Small intestine (tissue), 16 donors: ENCODE results near the gene GPRC5D. TPM values are rescaled to one million over a fixed set of nuclear protein-coding genes. Genes with fewer than 3 reads are reported as not detected.

ENCODE experiments used
- DNase-seq, 2 donors: peaks; one replicate each; pipeline versions ENCODE4 v3.0.0 to v3.0.0-alpha.2; 2013
- FAIRE-seq: peaks from 2 replicates; lab custom pipeline; 2012; peaks lifted over from hg19 to GRCh38; lab: Jason Lieb, UNC
- H3K27ac ChIP-seq, 3 donors: one replicate each; pipeline ENCODE4 v1.5.1; 2013; ENCODE audit warnings: low read length in 2 of 3, mild to moderate bottlenecking in 2 of 3, control low read depth in 1 of 3, inconsistent platforms in 1 of 3, low read depth in 1 of 3, moderate library complexity in 1 of 3
- H3K27me3 ChIP-seq, 3 donors: one replicate each; pipeline ENCODE4 v1.6.1; 2013; ENCODE audit warnings: low read length in 3 of 3, inconsistent platforms in 1 of 3; ENCODE audit not compliant: control insufficient read depth in 3 of 3, insufficient read depth in 3 of 3
- H3K36me3 ChIP-seq, 3 donors: one replicate each; pipeline ENCODE4 v1.6.1; 2013; ENCODE audit warnings: low read length in 3 of 3, inconsistent platforms in 1 of 3, low read depth in 1 of 3, mild to moderate bottlenecking in 1 of 3, moderate library complexity in 1 of 3; ENCODE audit not compliant: control insufficient read depth in 3 of 3, insufficient read depth in 2 of 3
- H3K4me1 ChIP-seq, 3 donors: one replicate each; pipeline ENCODE4 v1.6.1; 2013; ENCODE audit warnings: low read length in 2 of 3, inconsistent platforms in 1 of 3, low read depth in 1 of 3, mild to moderate bottlenecking in 1 of 3, moderate library complexity in 1 of 3; ENCODE audit not compliant: control insufficient read depth in 3 of 3, insufficient read depth in 2 of 3
- H3K4me3 ChIP-seq, 3 donors: one replicate each; pipeline ENCODE4 v1.5.1; 2013; ENCODE audit warnings: low read length in 3 of 3, control low read depth in 1 of 3, inconsistent platforms in 1 of 3, low read depth in 1 of 3, mild to moderate bottlenecking in 1 of 3, moderate library complexity in 1 of 3
- H3K9me3 ChIP-seq, 2 donors: one replicate each; pipeline ENCODE4 v1.6.1; 2013; ENCODE audit warnings: low read depth in 1 of 2, low read length in 1 of 2; ENCODE audit not compliant: control insufficient read depth in 2 of 2, insufficient read depth in 1 of 2
- WGBS, 3 donors: extraction: QIAGEN DNeasy Blood & Tissue Kit; methylation state at CpG; one replicate each; pipeline ENCODE4 v1.1.7; 2013; 5-methylcytosine and 5-hydroxymethylcytosine counted together
- long read RNA-seq, 10 donors: transcript quantifications; one replicate each; lab custom pipeline, GENCODE V29; 2026
- polyA plus RNA-seq, 4 donors: library from polyadenylated mRNA; stranded (reverse) in 3 of 4; unstranded in 1 of 4; fragments of 200-250 nt in 3 of 4; fragments of 120-200 nt in 1 of 4; gene quantifications; one replicate each; pipeline versions ENCODE4 v1.2.1 to v1.2.3, GENCODE V29; 2013
- donor health status: healthy with polysubstance abuse.
- donor health status: control.
- donor health status: control.
- donor health status: Bipolar disorder and iron deficiency.
- donor health status: healthy.

The GPRC5D gene
- 1 to 10 TPM in 1 of 4 donors, under 1 TPM in 1, not detected in 2; 0.22 to 1.4 TPM for polyA plus RNA-seq
- long read RNA-seq, donor 1, result 0 reads
- long read RNA-seq, donor 2, result 0 reads
- long read RNA-seq, donor 3, result 0 reads
- long read RNA-seq, donor 4, result 0 reads
- long read RNA-seq, donor 5, result 0 reads
- long read RNA-seq, donor 6, result 0 reads
- long read RNA-seq, donor 7, result 0 reads
- long read RNA-seq, donor 8, result 0 reads
- long read RNA-seq, donor 9, result 0 reads
- long read RNA-seq, donor 10, result 0 reads

DNA sequence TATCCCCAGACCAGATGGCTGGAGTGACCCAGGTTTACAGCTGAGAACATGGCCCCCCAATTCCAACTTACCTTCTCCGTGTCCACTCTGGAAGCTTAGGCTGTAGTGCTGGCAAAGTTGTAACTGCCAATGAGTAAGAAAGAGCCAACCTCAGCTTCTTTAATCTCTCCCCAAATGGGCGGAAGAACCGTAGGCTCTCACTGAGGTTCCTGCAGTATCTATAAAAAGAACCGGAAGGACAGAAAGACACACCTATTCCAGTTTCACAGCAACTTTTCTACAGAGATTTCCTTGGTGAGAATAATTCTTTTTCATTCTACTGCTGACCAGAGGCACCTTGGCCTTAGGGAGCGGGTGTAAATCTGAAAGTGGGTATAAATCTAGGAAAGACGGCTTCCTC, at the start of gene GPRC5D:
Gene GPRC5D (minus strand): TSS at position 135 of the 400 bp plus-strand sequence. CDS start 1,786 bp downstream, outside the sequence.
- DNase-seq, result no peak
- Histone ChIP-seq H3K9me3 (no peaks in the 10 kb centered on the region), H3K4me3 (no peak within 1 kb of the TSS), H3K4me1 (peaks cover 0 to 13% (median 6%) of the 10 kb centered on the region in 3 donors), H3K27ac (no peak within 1 kb of the TSS), H3K27me3 (no peaks in the 10 kb centered on the region), H3K36me3 (peaks cover 0 to 17% (median 1%) of the 10 kb centered on the region in 3 donors)
- 92 to 93% (median 92%) methylated on average over 6 of the region's 6 CpGs for WGBS, 3 donors
- no peak for FAIRE-seq

DNA sequence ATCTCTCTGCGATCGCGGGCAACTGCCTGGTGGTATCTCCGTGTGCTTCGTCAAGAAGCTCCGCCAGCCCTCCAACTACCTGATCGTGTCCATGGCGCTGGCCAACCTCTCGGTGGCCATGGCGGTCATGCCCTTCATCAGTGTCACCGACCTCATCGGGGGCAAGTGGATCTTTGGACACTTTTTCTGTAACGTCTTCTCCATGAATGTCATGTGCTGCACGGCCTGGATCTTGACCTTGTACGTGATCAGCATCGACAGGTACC, 49.7 kb upstream of the GPRC5D start:
- peaks cover 5 to 15% (median 6%) of the 10 kb centered on the region in 3 donors for H3K4me1 ChIP-seq
- DNase-seq (no peak), FAIRE-seq (no peak)
- no peaks in the 10 kb centered on the region for H3K9me3 ChIP-seq
- H3K27me3 ChIP-seq, result no peaks in the 10 kb centered on the region
- H3K4me3 ChIP-seq, result peak overlapping the region in 2 of 3 donors; percentile 83 to 93
- peaks cover 0 to 13% (median 0%) of the 10 kb centered on the region in 3 donors for H3K36me3 ChIP-seq
- H3K27ac ChIP-seq, result peak overlapping the region; percentile 89 to 94 (median 91)
- WGBS, 3 donors, result 55 to 70% (median 56%) methylated on average over 14 to 16 of the region's 16 CpGs

DNA sequence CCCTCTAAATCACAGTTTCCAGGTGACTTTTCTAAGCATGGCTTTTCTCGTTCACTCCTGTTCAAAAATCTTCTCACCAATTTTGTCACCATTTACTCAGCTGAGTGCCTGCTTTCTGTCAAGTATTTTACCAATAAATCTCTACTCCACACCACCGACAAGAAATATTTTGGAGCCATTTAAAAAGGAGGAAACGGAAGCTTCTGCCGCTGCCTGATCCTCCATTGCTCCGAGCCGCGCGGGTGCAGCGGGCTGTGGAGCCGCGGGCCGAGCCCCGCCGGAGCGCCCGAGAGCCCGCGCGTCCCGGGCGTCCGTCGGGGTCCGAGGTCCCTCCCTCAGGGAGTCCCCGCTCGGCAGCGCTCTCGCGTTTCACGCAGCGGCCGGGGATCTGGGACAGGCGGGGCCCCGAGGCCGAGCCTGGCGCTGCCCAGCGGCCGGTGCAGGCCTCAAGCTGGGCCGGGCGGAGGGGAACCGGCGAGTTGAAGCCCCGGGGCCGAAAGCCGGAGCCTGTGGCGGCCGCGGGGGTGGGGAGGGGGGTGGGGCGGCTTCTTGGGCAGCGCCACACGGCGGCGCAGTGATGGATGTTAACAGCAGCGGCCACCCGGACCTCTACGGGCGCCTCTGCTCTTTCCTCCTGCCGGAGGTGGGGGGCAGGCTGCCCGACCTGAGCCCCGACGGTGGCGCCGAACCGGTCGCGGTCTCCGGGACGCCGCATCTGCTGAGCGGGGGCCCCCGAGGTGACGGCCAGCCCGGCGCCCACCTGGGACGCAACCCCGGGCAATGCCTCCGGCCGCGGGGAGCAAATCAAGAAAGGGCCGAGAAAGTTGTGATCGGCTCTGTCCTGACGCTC, 49.2 kb upstream of the GPRC5D start:
- 1 to 2% (median 1%) methylated on average over 57 to 82 of the region's 82 CpGs for WGBS, 3 donors
- DNase-seq, result peak; percentile 55 to 80
- peaks cover 4 to 15% (median 6%) of the 10 kb centered on the region in 3 donors for H3K4me1 ChIP-seq

DNA sequence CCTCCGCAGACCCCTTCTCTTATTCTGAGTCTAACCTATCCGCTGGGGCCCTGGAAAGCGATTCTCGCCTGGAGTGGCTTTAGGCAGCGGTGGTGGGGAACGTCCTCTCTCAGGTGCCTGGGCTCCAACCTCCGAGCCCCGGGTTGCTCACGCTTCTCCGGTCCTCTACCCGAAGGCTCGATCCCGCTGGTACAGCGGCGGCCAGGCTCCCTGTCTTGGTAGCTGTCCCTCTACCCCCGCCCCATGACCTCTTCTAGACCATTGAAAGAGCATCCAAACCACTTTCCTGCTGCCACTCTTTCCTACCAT, 48.6 kb upstream of the GPRC5D start:
- H3K36me3 ChIP-seq, result peaks cover 0 to 17% (median 0%) of the 10 kb centered on the region in 3 donors
- DNase-seq, result no peak
- H3K27ac ChIP-seq, result peak overlapping the region; percentile 89 to 94 (median 91)
- H3K4me1 ChIP-seq, result peaks cover 4 to 15% (median 6%) of the 10 kb centered on the region in 3 donors
- no peaks in the 10 kb centered on the region for H3K9me3 ChIP-seq
- H3K27me3 ChIP-seq, result no peaks in the 10 kb centered on the region
- peak overlapping the region; percentile 42 to 93 (median 83) for H3K4me3 ChIP-seq
- FAIRE-seq, result no peak
- 0 to 2% (median 1%) methylated on average over 15 to 16 of the region's 16 CpGs for WGBS, 3 donors

More for the DNA sequence above, 49.2 kb upstream of the GPRC5D start:
- Histone ChIP-seq H3K27me3 (no peaks in the 10 kb centered on the region), H3K4me3 (peak overlapping the region; percentile 68 to 93 (median 83)), H3K27ac (peak overlapping the region; percentile 89 to 94 (median 91)), H3K36me3 (peaks cover 0 to 16% (median 0%) of the 10 kb centered on the region in 3 donors), H3K9me3 (no peaks in the 10 kb centered on the region)
- no peak for FAIRE-seq

DNA sequence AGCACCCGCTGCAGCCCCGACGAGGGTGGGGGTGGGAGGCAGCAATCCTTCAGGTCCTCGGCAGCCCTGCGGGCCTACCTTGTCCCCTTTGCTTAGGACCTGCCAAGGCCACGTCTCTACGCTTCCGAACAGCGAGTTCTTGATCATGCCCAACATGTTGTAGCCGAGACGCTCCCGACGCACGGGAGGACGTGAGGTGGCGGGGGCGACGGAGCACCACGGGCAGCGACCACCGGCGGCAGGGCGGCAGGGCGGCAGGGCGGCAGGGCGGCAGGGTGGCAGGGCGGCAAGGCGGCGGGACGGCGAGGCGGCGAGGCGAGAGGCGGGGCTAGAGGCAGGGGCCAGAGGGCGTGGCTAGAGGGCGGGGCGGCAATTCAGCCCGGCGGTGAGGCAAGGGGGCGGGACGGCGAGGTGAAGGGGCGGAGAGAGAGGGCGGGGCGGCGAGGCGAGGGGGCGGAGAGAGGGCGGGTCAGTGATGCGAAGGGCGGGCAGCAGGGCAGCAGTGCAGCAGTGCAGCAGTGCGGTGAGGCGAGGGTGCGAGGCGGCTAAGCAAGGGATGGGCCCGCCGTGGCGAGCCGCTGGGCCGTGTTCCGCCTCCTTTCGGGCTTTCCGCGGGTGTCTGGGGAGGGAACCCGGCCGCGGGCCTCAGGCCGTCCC, 48.1 kb upstream of the GPRC5D start, which contains the start of gene HEBP1:
Gene HEBP1 (minus strand): TSS at position 307 of the 657 bp plus-strand sequence. CDS start 151 bp downstream, at position 156.
- DNase-seq (peak; percentile 90 to 96), FAIRE-seq (no peak)
- Histone ChIP-seq H3K36me3 (peaks cover 0 to 14% (median 0%) of the 10 kb centered on the region in 3 donors), H3K27me3 (no peaks in the 10 kb centered on the region), H3K27ac (peak within 1 kb of the TSS; percentile 89 to 94 (median 91)), H3K4me1 (peaks cover 6 to 15% (median 6%) of the 10 kb centered on the region in 3 donors), H3K9me3 (no peaks in the 10 kb centered on the region), H3K4me3 (peak within 1 kb of the TSS; percentile 68 to 93 (median 83))
- 0 to 1% (median 0%) methylated on average over 43 to 69 of the region's 69 CpGs for WGBS, 3 donors

DNA sequence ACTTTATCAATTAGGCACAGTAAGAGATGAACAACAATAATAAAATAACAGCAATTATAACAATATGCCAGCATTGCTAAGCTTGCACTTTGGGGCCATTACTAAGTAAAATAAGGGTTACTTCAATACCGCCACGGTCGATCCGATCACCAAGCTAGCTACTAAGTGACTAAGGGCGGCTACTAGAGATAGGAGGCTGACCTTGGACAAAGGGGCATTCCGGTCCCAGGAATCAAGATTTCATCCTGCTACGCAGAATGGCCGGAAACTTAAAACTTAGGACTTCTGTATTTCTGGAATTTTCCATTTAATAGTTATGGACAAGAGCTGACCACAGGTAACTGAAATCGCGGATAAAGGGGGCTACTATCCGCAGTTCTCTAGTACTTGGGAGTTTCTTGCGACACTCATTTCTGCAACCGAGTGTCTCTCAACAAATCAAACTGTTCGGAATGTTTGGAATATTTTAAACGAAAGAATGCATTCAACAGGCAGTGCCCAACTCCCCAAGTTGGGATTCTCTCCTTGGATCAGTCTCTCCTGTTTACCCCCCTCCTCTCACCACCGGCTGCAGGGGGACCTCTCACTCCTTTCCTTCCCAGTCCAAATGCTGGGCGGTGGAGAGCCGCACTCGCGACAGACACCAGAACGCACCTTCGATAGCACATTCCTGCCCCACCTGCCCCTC, 47.4 kb upstream of the GPRC5D start:
- Histone ChIP-seq H3K27ac (peak overlapping the region; percentile 86 to 89 (median 87)), H3K9me3 (no peaks in the 10 kb centered on the region), H3K36me3 (peaks cover 0 to 20% (median 0%) of the 10 kb centered on the region in 3 donors), H3K4me3 (peak overlapping the region; percentile 44 to 93 (median 74)), H3K4me1 (peaks cover 6 to 15% (median 10%) of the 10 kb centered on the region in 3 donors), H3K27me3 (no peaks in the 10 kb centered on the region)
- DNase-seq (peak; percentile 72 to 85), FAIRE-seq (no peak)
- WGBS, 3 donors, result 5 to 25% (median 20%) methylated on average over 22 of the region's 22 CpGs

DNA sequence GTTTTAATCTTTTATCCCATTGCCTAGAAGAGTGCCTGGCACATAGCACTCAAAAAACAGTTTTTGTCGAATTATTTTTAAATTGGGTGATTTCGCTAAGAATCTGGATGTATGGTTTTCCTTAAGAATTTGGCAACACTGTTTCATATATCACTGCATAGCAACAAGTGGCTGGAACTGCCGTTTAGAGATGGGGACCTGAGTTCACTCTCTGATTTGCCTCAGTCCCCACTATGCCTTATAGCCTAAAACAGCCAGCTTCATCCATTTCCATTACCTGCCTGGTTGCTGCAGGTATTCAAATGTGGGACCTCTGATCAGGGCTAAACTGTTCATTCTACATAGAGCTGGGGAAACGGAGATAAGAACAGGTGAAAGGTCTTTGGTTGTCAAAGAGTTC, 46.3 kb upstream of the GPRC5D start:
- FAIRE-seq (no peak), DNase-seq (peak; percentile 41 to 87)
- H3K9me3 ChIP-seq, result no peaks in the 10 kb centered on the region
- H3K4me3 ChIP-seq, result peak overlapping the region in 2 of 3 donors; percentile 74 to 93
- peaks cover 6 to 15% (median 10%) of the 10 kb centered on the region in 3 donors for H3K4me1 ChIP-seq
- H3K27me3 ChIP-seq, result no peaks in the 10 kb centered on the region
- 56 to 76% (median 65%) methylated on average over 4 of the region's 4 CpGs for WGBS, 3 donors
- H3K36me3 ChIP-seq, result peaks cover 0 to 21% (median 0%) of the 10 kb centered on the region in 3 donors
- H3K27ac ChIP-seq, result no peak overlapping the region
